ENCODE measurements around the gene SEMA3B. TPM values are rescaled to one million over a fixed set of nuclear protein-coding genes. Genes with fewer than 3 reads are reported as not detected.

The SEMA3B gene
- total and polyA plus RNA-seq, 9 of the 15 experiments (the other 6 are each of a cell fraction or from before 2014, with no cell fraction given): 0.03 to 1.8 (median 0.55) TPM; not detected in 1

GRCh38 chr3:50298836-50299637, 30.1 kb downstream of the SEMA3B start, which contains the start of the genes HYAL3 and NAA80 (continued):
- no peak for TF ChIP-seq ZNF398 (CRISPR knock-in tag; IDR thresholded peaks at IDR 0.05)
- no peak for TF ChIP-seq NUFIP1 (IDR thresholded peaks at IDR 0.05; ENCODE audit: partially characterized antibody)
- TF ChIP-seq ZEB2 (IDR thresholded peaks at IDR 0.05): no peak
- peak; percentile 59; the same call in 1 of the 2 replicates for TF ChIP-seq ZBTB2 (IDR thresholded peaks at IDR 0.05)
- no peak for TF ChIP-seq MLLT1 (IDR thresholded peaks at IDR 0.05)
- TF ChIP-seq C11orf30 (IDR thresholded peaks at IDR 0.05; ENCODE audit: low read depth): peak; percentile 52
- no peak; the same call in 1 of the 2 replicates for TF ChIP-seq JUND (IDR thresholded peaks at IDR 0.05; ENCODE audit: borderline replicate concordance, low read depth, low read length)
- TF ChIP-seq JUND (tag; IDR thresholded peaks at IDR 0.05; ENCODE audit: borderline replicate concordance, low read depth, low read length): no peak
- no peak for TF ChIP-seq ZNF717 (CRISPR knock-in tag; IDR thresholded peaks at IDR 0.05)
- no peak for TF ChIP-seq YBX1 (IDR thresholded peaks at IDR 0.05)
- TF ChIP-seq ZNF253 (CRISPR knock-in tag; conservative IDR thresholded peaks at IDR 0.05): no peak
- no peak for TF ChIP-seq RBM25 (IDR thresholded peaks at IDR 0.05; ENCODE audit: low read depth, low read length, severe bottlenecking)
- TF ChIP-seq SIN3A (IDR thresholded peaks at IDR 0.05; ENCODE audit: borderline replicate concordance in 2 of 2, control insufficient read depth in 1 of 2, low read depth in 2 of 2, low read length in 2 of 2): peak; percentile 46 to 93; a peak in 2 of 4 replicates
- TF ChIP-seq POLR2AphosphoS2 (IDR thresholded peaks at IDR 0.05; ENCODE audit: low read length): peak; percentile 68
- peak; percentile 69; the same call in 1 of the 2 replicates for TF ChIP-seq EP400 (IDR thresholded peaks at IDR 0.05)
- TF ChIP-seq SMAD4 (CRISPR knock-in tag; conservative IDR thresholded peaks at IDR 0.05): peak; percentile 80; the same call in 1 of the 2 replicates
- no peak for TF ChIP-seq MIER1 (IDR thresholded peaks at IDR 0.05; ENCODE audit: low read depth)
- peak; percentile 62 for TF ChIP-seq ZBTB9 (CRISPR knock-in tag; IDR thresholded peaks at IDR 0.05)
- TF ChIP-seq YY1 (IDR thresholded peaks at IDR 0.05; ENCODE audit: borderline replicate concordance in 1 of 3, control insufficient read depth in 1 of 3, extremely low read depth in 1 of 3, insufficient read depth in 3 of 3, insufficient read length in 1 of 3, insufficient replicate concordance in 2 of 3, low read depth in 1 of 3, low read length in 2 of 3): peak in 2 of 3 experiments; percentile 20 to 49
- TF ChIP-seq COPS2 (conservative IDR thresholded peaks at IDR 0.05): no peak
- TF ChIP-seq MYC (IDR thresholded peaks at IDR 0.05; ENCODE audit: low read depth, low read length): peak; percentile 32; the same call in 1 of the 2 replicates
- 0 out of 2 replicates have a peak, but pooled peaks have one; percentile 61 for TF ChIP-seq MYC (CRISPR knock-in tag; IDR thresholded peaks at IDR 0.05; ENCODE audit: borderline replicate concordance, low read depth)
